WTC11 (cell line): ENCODE measurements around the gene GSTK1. TPM values are rescaled to one million over a fixed set of nuclear protein-coding genes. Genes with fewer than 3 reads are reported as not detected.

Experiments
- ATAC-seq: fragments of 200-7000 bp; cut with Tn5 transposase; 2 replicates; pipeline ENCODE4 v1.10.0; 2021; ENCODE audit warnings: mild to moderate bottlenecking, moderate library complexity
- CTCF ChIA-PET: fragments of 300-600 bp; sonication (Branson Sonifier 250); formaldehyde crosslinking; loops from one replicate; lab custom pipeline; 2021; ENCODE audit warnings: antibody characterized with exemption; lab: Charles Lee
- POLR2A ChIA-PET: fragments of 350-600 bp; sonication (Branson Sonifier 250); formaldehyde crosslinking; loops from one replicate; lab custom pipeline; 2021; ENCODE audit warnings: antibody characterized with exemption; lab: Charles Lee
- DNase-seq: peaks from one replicate; pipeline ENCODE4 v3.0.0; 2021; ENCODE audit warnings: low spot score
- H3K27ac Mint-ChIP-seq: 2 replicates; pipeline ENCODE4 v1.8.0; 2021; ENCODE audit warnings: mixed read lengths
- H3K27me3 Mint-ChIP-seq: 2 replicates; pipeline ENCODE4 v1.8.0; 2021; ENCODE audit warnings: low read depth, mild to moderate bottlenecking, moderate library complexity, mixed read lengths
- H3K36me3 Mint-ChIP-seq: 2 replicates; pipeline ENCODE4 v1.8.0; 2021; ENCODE audit warnings: mixed read lengths
- H3K4me1 Mint-ChIP-seq: 2 replicates; pipeline ENCODE4 v1.8.0; 2022; ENCODE audit warnings: mixed read lengths
- H3K4me3 Mint-ChIP-seq: 2 replicates; pipeline ENCODE4 v1.8.0; 2021; ENCODE audit warnings: mild to moderate bottlenecking, moderate library complexity, mixed read lengths
- H3K9me3 Mint-ChIP-seq: 2 replicates; pipeline ENCODE4 v1.8.0; 2021; ENCODE audit warnings: mixed read lengths
- ARID4B ChIP-seq: sonication (generic); formaldehyde crosslinking; IDR thresholded peaks from 2 replicates; pipeline ENCODE4 v1.8.0; 2023; ENCODE audit warnings: missing genetic modification reagents, mild to moderate bottlenecking, borderline replicate concordance
- ATF2 ChIP-seq: sonication (generic); formaldehyde crosslinking; IDR thresholded peaks from 2 replicates; pipeline ENCODE4 v1.8.1; 2022; ENCODE audit warnings: low read depth, missing genetic modification reagents, borderline replicate concordance
- CREM ChIP-seq: sonication (generic); formaldehyde crosslinking; IDR thresholded peaks from 2 replicates; pipeline ENCODE4 v1.8.1; 2022; ENCODE audit warnings: mild to moderate bottlenecking, missing genetic modification reagents, moderate library complexity
- CTCF ChIP-seq: fragments of 200-600 bp; IDR thresholded peaks from 2 replicates; pipeline ENCODE4 v1.8.0; 2022; ENCODE audit warnings: antibody characterized with exemption
- E2F1 ChIP-seq: sonication (generic); formaldehyde crosslinking; IDR thresholded peaks from 2 replicates; pipeline ENCODE4 v1.8.0; 2022; ENCODE audit warnings: mild to moderate bottlenecking, missing genetic modification reagents
- ESRRA ChIP-seq: sonication (generic); formaldehyde crosslinking; IDR thresholded peaks from 2 replicates; pipeline ENCODE4 v1.8.1; 2022; ENCODE audit warnings: mild to moderate bottlenecking, missing genetic modification reagents, borderline replicate concordance
- ETV6 ChIP-seq: sonication (generic); formaldehyde crosslinking; IDR thresholded peaks from 2 replicates; pipeline ENCODE4 v1.8.1; 2022; ENCODE audit warnings: mild to moderate bottlenecking, missing genetic modification reagents
- FOXJ3 ChIP-seq: sonication (generic); formaldehyde crosslinking; IDR thresholded peaks from 2 replicates; pipeline ENCODE4 v1.9.0; 2021; ENCODE audit warnings: missing genetic modification reagents, mild to moderate bottlenecking, borderline replicate concordance
- NFYB ChIP-seq: sonication (generic); formaldehyde crosslinking; conservative IDR thresholded peaks from 2 replicates; pipeline ENCODE4 v1.8.0; 2022; ENCODE audit warnings: low read depth, missing genetic modification reagents
- SOX15 ChIP-seq: fragments of 250-450 bp; sonication (Bioruptor Pico); IDR thresholded peaks from 2 replicates; pipeline ENCODE4 v1.9.0; 2021; ENCODE audit warnings: mild to moderate bottlenecking
- STAT6 ChIP-seq: sonication (generic); formaldehyde crosslinking; conservative IDR thresholded peaks from 2 replicates; pipeline ENCODE4 v1.8.1; 2023; ENCODE audit warnings: mild to moderate bottlenecking, low read depth, missing genetic modification reagents, moderate library complexity
- ZNF232 ChIP-seq: sonication (generic); formaldehyde crosslinking; IDR thresholded peaks from 2 replicates; pipeline ENCODE4 v1.8.0; 2022; ENCODE audit warnings: mild to moderate bottlenecking, missing genetic modification reagents
- ZNF396 ChIP-seq: fragments of 250-450 bp; sonication (Bioruptor Pico); IDR thresholded peaks from 2 replicates; pipeline ENCODE4 v1.8.0; 2021; ENCODE audit warnings: mild to moderate bottlenecking, moderate library complexity, borderline replicate concordance
- ZNF423 ChIP-seq: fragments of 250-450 bp; sonication (Bioruptor Pico); IDR thresholded peaks from 2 replicates; pipeline ENCODE4 v2.1.2; 2022; ENCODE audit warnings: mild to moderate bottlenecking, moderate library complexity
- ZNF532 ChIP-seq: fragments of 250-450 bp; sonication (Bioruptor Pico); IDR thresholded peaks from 2 replicates; pipeline ENCODE4 v1.9.0; 2021; ENCODE audit warnings: mild to moderate bottlenecking, borderline replicate concordance
- total RNA-seq: library from RNA; stranded (reverse); gene quantifications from 3 replicates; pipeline ENCODE4 v1.2.3, GENCODE V29; 2021

GSTK1 gene
- total RNA-seq, 1 experiment from 2014 or later, result 30.1 TPM

- no peak for TF ChIP-seq ARID4B (CRISPR knock-in tag)
- TF ChIP-seq SOX15 (CRISPR knock-in tag), result no peak
- no peak for TF ChIP-seq ETV6 (CRISPR knock-in tag)
- TF ChIP-seq CREM, result no peak
- TF ChIP-seq NFYB (CRISPR knock-in tag), result no peak
- TF ChIP-seq, all 79 proteins: peak for 0
Observed at GRCh38 chr7:143223784-143224183, 39.5 kb upstream of the GSTK1 start (continued).

GRCh38 chr7:143225047-143225446 lies 38.2 kb upstream of the GSTK1 start:
- Mint-ChIP-seq H3K4me3 (no peak overlapping the region), H3K9me3 (no peaks in the 10 kb centered on the region), H3K4me1 (peaks cover 3% of the 10 kb centered on the region; the same call in 1 of the 2 replicates), H3K27ac (no peak overlapping the region), H3K27me3 (no peaks in the 10 kb centered on the region)
- ATAC-seq, result no peak
- no peak for DNase-seq
- POLR2A ChIA-PET, result no interaction called here
- TF ChIP-seq ZNF232 (CRISPR knock-in tag), result no peak
- TF ChIP-seq STAT6 (CRISPR knock-in tag), result no peak
- no peak for TF ChIP-seq ATF2
- TF ChIP-seq ESRRA (CRISPR knock-in tag), result no peak
- TF ChIP-seq CTCF, result no peak
- no peak for TF ChIP-seq E2F1 (CRISPR knock-in tag)
- no peak for TF ChIP-seq ZNF532 (CRISPR knock-in tag)
- TF ChIP-seq ZNF423 (CRISPR knock-in tag), result no peak
- no peak for TF ChIP-seq ZNF396 (CRISPR knock-in tag)
- no peak for TF ChIP-seq FOXJ3 (CRISPR knock-in tag)
- TF ChIP-seq, all 79 proteins: peak for 0
- no peaks in the 10 kb centered on the region for H3K36me3 Mint-ChIP-seq
- CTCF ChIA-PET, result interaction anchor here (2.6 kb wide), 1 partner anchor 10 kb away, joined by 22 read pairs; no protein-coding TSS in a partner anchor
